Right lung (tissue), 5 donors: ENCODE measurements around the gene DEAF1. TPM values are rescaled to one million over a fixed set of nuclear protein-coding genes. Genes with fewer than 3 reads are reported as not detected.
A peak's percentile ranks its signal among the peaks of the same experiment; 100 is the strongest.
"Not testable (repeated sequence)": the region's sequence is repeated elsewhere in the genome, so short reads cannot be mapped to it uniquely, and the experiment has no call there.

Source experiments
- DNase-seq, 2 donors: peaks; one replicate each; pipeline ENCODE4 v3.0.0-alpha.2; 2013
- polyA plus RNA-seq, 5 donors: library from polyadenylated mRNA; unstranded; fragments of 120-200 nt; gene quantifications; one replicate each; pipeline versions ENCODE4 v1.2.1 to v1.2.3, GENCODE V29; 2013; ENCODE audit warnings: inconsistent platforms in 1 of 5, low replicate concordance in 1 of 5; ENCODE audit not compliant: insufficient read length in 5 of 5, insufficient read depth in 1 of 5

Gene DEAF1
- polyA plus RNA-seq, 5 donors = 32.7 to 49.5 (median 37.7) TPM

- no peak for DNase-seq
Measured at GRCh38 chr11:686451-687243, 8.4 kb downstream of the DEAF1 start.

GRCh38 chr11:680970-681369 lies 14.1 kb downstream of the DEAF1 start:
- DNase-seq = no peak

GRCh38 chr11:680476-680875 lies 14.5 kb downstream of the DEAF1 start:
- no peak for DNase-seq

GRCh38 chr11:679271-680207 lies 15.5 kb downstream of the DEAF1 start:
- DNase-seq = no peak

- DNase-seq = no peak
Measured at GRCh38 chr11:678297-678696, 16.7 kb downstream of the DEAF1 start.

- DNase-seq = no peak
Measured at GRCh38 chr11:674406-674805, 20.6 kb downstream of the DEAF1 start.

- DNase-seq = no peak
Measured at GRCh38 chr11:673866-674265, 21.2 kb downstream of the DEAF1 start.

- DNase-seq = no peak
Measured at GRCh38 chr11:665704-666281, 29.2 kb downstream of the DEAF1 start.

- DNase-seq = peak; percentile 47 to 59
Measured at GRCh38 chr11:665062-665703, 29.8 kb downstream of the DEAF1 start.

- DNase-seq = peak in 1 of 2 donors; percentile 39
Measured at GRCh38 chr11:662689-663274, 32.2 kb downstream of the DEAF1 start.

GRCh38 chr11:660681-661444 lies 34.2 kb downstream of the DEAF1 start:
- DNase-seq = no peak

- DNase-seq = no peak
Measured at GRCh38 chr11:660281-660680, 34.7 kb downstream of the DEAF1 start.

- DNase-seq = no peak
Measured at GRCh38 chr11:659532-660085, 35.4 kb downstream of the DEAF1 start.

GRCh38 chr11:657691-658126 lies 37.3 kb downstream of the DEAF1 start:
- no peak for DNase-seq

GRCh38 chr11:656866-657265 lies 38.2 kb downstream of the DEAF1 start:
- no peak for DNase-seq

- DNase-seq = no peak
Measured at GRCh38 chr11:656426-656825, 38.6 kb downstream of the DEAF1 start.

- no peak for DNase-seq
Measured at GRCh38 chr11:655036-655726, 39.8 kb downstream of the DEAF1 start.

GRCh38 chr11:654444-654843 lies 40.6 kb downstream of the DEAF1 start:
- DNase-seq = not testable (repeated sequence)

GRCh38 chr11:653837-654236 lies 41.2 kb downstream of the DEAF1 start:
- no peak for DNase-seq

- not testable (repeated sequence) for DNase-seq
Measured at GRCh38 chr11:653136-653535, 41.9 kb downstream of the DEAF1 start.
